ENCODE measurements around the gene RNF207.

The RNF207 gene

DNA sequence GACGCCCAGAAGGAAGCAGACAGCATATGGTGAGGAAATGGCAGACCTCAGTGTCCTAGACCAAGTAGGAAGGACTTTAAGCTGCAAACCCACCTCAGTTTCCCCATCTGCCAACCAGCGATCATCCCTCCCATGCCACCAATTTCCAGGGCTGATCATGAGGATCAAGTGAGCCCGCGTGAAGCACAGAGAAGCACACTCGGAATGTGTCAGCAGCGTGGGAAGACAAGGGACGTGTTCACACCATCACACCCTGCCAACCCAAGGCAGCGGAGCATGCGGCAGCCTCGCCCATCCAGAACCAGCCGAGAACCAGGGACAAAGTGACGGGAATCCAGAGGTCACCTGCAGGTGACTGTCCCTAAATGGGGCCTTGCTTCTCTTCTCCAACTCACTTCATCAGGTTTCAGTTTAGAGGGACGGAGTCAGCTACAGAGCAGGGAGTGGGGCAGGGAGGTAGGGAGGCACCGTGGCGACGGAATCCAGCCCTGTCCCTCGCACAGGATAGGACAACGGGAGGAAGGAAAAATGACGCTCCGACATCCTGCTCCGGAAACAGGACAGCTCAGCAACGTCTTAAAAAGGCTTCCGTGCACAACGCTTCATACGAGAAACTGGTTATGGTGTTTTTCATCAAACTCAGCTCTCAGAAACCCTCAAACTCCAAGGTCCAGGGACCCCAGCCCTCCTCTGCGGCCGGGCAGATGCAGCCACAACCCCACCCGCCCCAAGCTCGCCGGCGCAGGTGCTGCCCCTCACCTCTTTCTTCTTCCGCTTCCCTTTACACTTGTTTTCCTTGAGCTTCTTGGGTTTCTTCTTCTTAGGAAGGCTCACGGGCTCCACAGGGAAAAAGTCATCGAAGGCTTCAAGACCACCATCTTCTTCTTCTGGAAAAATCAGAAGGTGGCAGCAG lies 38.3 kb upstream of the RNF207 start:
- no peak for DNase-seq
- Histone ChIP-seq H3K4me3 (ENCODE audit: control insufficient read depth in 1 of 7, extremely low read depth in 1 of 7, insufficient read depth in 4 of 7, low read depth in 2 of 7, low read length in 6 of 7) (no peak overlapping the region), H3K36me3 (ENCODE audit: control insufficient read depth in 4 of 4, insufficient read depth in 4 of 4, low read length in 3 of 4) (no peaks in the 10 kb centered on the region), H3K9me3 (ENCODE audit: control extremely low read depth in 1 of 5, control insufficient read depth in 4 of 5, insufficient read depth in 2 of 5, low read depth in 1 of 5, low read length in 4 of 5) (no peaks in the 10 kb centered on the region), H3K27me3 (replicated peaks in 2 of 5; ENCODE audit: control insufficient read depth in 4 of 5, insufficient read depth in 5 of 5, low read length in 4 of 5) (peaks cover 0 to 14% (median 0%) of the 10 kb centered on the region in 5 experiments), H3K27ac (ENCODE audit: insufficient read depth in 1 of 2, low read depth in 1 of 2, low read length in 2 of 2, poor library complexity in 1 of 2, severe bottlenecking in 2 of 2) (no peak overlapping the region), H3K4me1 (ENCODE audit: control extremely low read depth in 1 of 4, control insufficient read depth in 4 of 4, insufficient read depth in 4 of 4, low read length in 3 of 4) (peaks cover 0 to 18% (median 10%) of the 10 kb centered on the region in 4 experiments)
- POLR2A ChIA-PET: no interaction called here
- WGBS (ENCODE audit: insufficient coverage): 85% methylated on average over 33 of the region's 34 CpGs
- CTCF ChIA-PET: interaction anchor here (0.8 to 1.1 kb wide), 2 partner anchors 9 to 59 kb away, joined by 3 read pairs; no protein-coding TSS in a partner anchor

DNA sequence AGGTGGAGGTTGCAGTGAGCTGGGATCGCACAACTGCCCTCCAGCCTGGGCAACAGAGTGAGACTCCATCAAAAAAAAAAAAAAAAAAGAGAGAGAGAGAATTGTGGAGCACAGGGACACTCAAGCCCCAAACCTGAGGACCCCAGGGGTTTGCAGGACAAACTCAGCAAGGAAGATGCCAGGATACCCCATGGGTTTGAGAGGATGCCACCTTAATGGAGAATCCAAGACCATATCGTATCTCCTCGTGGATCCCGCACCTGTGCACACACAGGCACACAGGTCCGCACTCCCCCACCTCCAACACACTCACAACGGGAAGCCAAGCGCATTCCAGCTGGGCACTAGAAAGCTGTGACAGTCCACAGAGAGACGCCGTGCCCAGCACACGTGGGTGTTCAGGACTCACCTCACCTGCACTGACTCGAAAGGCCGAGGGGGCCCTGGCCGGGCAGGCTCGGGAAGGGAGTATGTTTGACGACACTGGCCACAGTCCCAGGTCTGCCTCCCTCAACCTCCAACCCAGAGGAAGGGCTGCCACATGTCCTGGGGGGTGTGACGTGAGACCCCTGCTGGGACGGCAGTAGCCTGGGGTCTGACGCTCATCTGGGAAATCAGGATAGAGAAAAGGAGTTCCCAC lies 36.9 kb upstream of the RNF207 start:
- H3K27ac ChIP-seq (ENCODE audit: insufficient read depth in 1 of 2, low read depth in 1 of 2, low read length in 2 of 2, poor library complexity in 1 of 2, severe bottlenecking in 2 of 2): no peak overlapping the region
- CTCF ChIA-PET: interaction anchor here (0.7 to 1.2 kb wide), 3 partner anchors 59 to 295 kb away, joined by 3 read pairs; no protein-coding TSS in a partner anchor
- H3K9me3 ChIP-seq (ENCODE audit: control extremely low read depth in 1 of 5, control insufficient read depth in 4 of 5, insufficient read depth in 2 of 5, low read depth in 1 of 5, low read length in 4 of 5): no peaks in the 10 kb centered on the region
- no peak overlapping the region for H3K4me3 ChIP-seq (ENCODE audit: control insufficient read depth in 1 of 7, extremely low read depth in 1 of 7, insufficient read depth in 4 of 7, low read depth in 2 of 7, low read length in 6 of 7)
- H3K4me1 ChIP-seq (ENCODE audit: control extremely low read depth in 1 of 4, control insufficient read depth in 4 of 4, insufficient read depth in 4 of 4, low read length in 3 of 4): peaks cover 0 to 18% (median 10%) of the 10 kb centered on the region in 4 experiments
- no peaks in the 10 kb centered on the region for H3K36me3 ChIP-seq (ENCODE audit: control insufficient read depth in 4 of 4, insufficient read depth in 4 of 4, low read length in 3 of 4)
- no peak for DNase-seq
- H3K27me3 ChIP-seq (replicated peaks in 2 of 5; ENCODE audit: control insufficient read depth in 4 of 5, insufficient read depth in 5 of 5, low read length in 4 of 5): peaks cover 0 to 16% (median 0%) of the 10 kb centered on the region in 5 experiments
- WGBS (ENCODE audit: insufficient coverage): 76% methylated on average over 8 of the region's 18 CpGs
- POLR2A ChIA-PET: no interaction called here

DNA sequence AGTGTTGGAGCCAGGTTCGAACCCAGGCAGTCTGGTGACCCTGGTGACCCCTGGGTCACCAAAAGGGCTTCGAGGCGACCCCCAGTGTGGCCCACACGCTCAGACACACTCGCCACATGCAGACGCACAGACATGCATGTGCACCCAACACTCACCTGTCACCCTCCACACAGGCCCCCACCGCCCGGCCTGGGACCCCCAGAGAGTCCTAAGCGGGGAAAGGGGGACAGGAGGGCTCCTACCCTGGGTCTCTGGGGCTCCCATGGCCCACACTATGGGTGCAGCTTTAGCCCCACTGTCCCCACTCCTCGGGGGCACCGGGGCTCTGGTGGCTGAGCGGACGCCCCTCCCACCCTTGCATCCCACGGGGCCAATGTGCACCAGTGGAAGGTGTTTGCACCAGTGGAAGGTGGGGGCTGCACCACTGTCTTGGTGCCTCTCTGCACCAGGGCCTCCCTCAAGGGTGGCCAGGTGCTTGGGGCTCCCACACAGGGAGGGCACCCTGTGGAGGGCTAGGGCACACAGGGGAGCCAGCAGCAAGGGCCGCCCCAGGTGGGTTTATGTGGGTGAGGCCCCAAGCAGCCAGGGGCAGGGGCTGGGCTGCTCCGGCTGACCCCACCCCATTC lies 35.7 kb upstream of the RNF207 start:
- Histone ChIP-seq H3K9me3 (ENCODE audit: control extremely low read depth in 1 of 5, control insufficient read depth in 4 of 5, insufficient read depth in 2 of 5, low read depth in 1 of 5, low read length in 4 of 5) (no peaks in the 10 kb centered on the region), H3K4me1 (ENCODE audit: control extremely low read depth in 1 of 4, control insufficient read depth in 4 of 4, insufficient read depth in 4 of 4, low read length in 3 of 4) (peaks cover 0 to 18% (median 10%) of the 10 kb centered on the region in 4 experiments), H3K36me3 (ENCODE audit: control insufficient read depth in 4 of 4, insufficient read depth in 4 of 4, low read length in 3 of 4) (no peaks in the 10 kb centered on the region), H3K27ac (ENCODE audit: insufficient read depth in 1 of 2, low read depth in 1 of 2, low read length in 2 of 2, poor library complexity in 1 of 2, severe bottlenecking in 2 of 2) (no peak overlapping the region), H3K4me3 (ENCODE audit: control insufficient read depth in 1 of 7, extremely low read depth in 1 of 7, insufficient read depth in 4 of 7, low read depth in 2 of 7, low read length in 6 of 7) (no peak overlapping the region), H3K27me3 (replicated peaks in 2 of 5; ENCODE audit: control insufficient read depth in 4 of 5, insufficient read depth in 5 of 5, low read length in 4 of 5) (peaks cover 0 to 17% (median 0%) of the 10 kb centered on the region in 5 experiments)
- no peak for DNase-seq
- CTCF ChIA-PET: interaction anchor here (0.9 to 4.2 kb wide), 9 partner anchors 8 to 173 kb away, joined by 3 to 18 read pairs (median 5); no protein-coding TSS in a partner anchor
- POLR2A ChIA-PET: interaction anchor here (0.7 kb wide), 1 partner anchor 10 kb away, joined by 3 read pairs; no protein-coding TSS in a partner anchor
- 99% methylated on average over 11 of the region's 16 CpGs for WGBS (ENCODE audit: insufficient coverage)

DNA sequence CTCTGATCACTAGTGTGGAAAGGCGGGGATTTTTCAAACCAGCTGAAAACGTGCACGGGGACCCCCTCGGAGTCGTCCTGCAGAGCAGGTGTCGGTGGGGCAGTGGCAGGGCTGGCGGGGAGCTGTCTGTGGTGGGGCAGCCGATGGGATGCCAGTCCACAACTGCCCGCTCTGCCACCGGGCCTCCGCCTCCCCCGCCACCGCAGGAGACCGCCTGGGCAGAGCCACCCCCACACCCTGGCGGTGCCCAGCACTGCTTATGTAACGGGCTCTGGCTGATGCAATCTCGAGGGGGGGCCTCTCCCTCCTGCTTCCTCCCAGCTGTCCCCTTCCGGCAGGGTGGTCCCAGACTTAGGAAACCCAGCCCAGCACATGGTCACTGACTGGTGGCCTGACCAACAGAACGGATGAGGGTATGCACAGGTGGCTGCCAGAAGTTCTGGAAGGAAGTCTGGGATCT lies 35.1 kb upstream of the RNF207 start:
- H3K27ac ChIP-seq (ENCODE audit: insufficient read depth in 1 of 2, low read depth in 1 of 2, low read length in 2 of 2, poor library complexity in 1 of 2, severe bottlenecking in 2 of 2): no peak overlapping the region
- peaks cover 0 to 23% (median 0%) of the 10 kb centered on the region in 5 experiments for H3K27me3 ChIP-seq (replicated peaks in 2 of 5; ENCODE audit: control insufficient read depth in 4 of 5, insufficient read depth in 5 of 5, low read length in 4 of 5)
- H3K4me3 ChIP-seq (ENCODE audit: control insufficient read depth in 1 of 7, extremely low read depth in 1 of 7, insufficient read depth in 4 of 7, low read depth in 2 of 7, low read length in 6 of 7): no peak overlapping the region
- peaks cover 0 to 18% (median 10%) of the 10 kb centered on the region in 4 experiments for H3K4me1 ChIP-seq (ENCODE audit: control extremely low read depth in 1 of 4, control insufficient read depth in 4 of 4, insufficient read depth in 4 of 4, low read length in 3 of 4)
- H3K36me3 ChIP-seq (ENCODE audit: control insufficient read depth in 4 of 4, insufficient read depth in 4 of 4, low read length in 3 of 4): no peaks in the 10 kb centered on the region
- H3K9me3 ChIP-seq (ENCODE audit: control extremely low read depth in 1 of 5, control insufficient read depth in 4 of 5, insufficient read depth in 2 of 5, low read depth in 1 of 5, low read length in 4 of 5): no peaks in the 10 kb centered on the region
- 57% methylated on average over 15 of the region's 19 CpGs for WGBS (ENCODE audit: insufficient coverage)
- CTCF ChIA-PET: interaction anchor here (0.6 to 4.2 kb wide), 11 partner anchors 9 to 173 kb away, joined by 3 to 18 read pairs (median 5); no protein-coding TSS in a partner anchor
- peak in 1 of 3 donors; percentile 37 for DNase-seq
- POLR2A ChIA-PET: interaction anchor here (0.9 kb wide), 1 partner anchor 62 kb away, joined by 4 read pairs; no protein-coding TSS in a partner anchor

DNA sequence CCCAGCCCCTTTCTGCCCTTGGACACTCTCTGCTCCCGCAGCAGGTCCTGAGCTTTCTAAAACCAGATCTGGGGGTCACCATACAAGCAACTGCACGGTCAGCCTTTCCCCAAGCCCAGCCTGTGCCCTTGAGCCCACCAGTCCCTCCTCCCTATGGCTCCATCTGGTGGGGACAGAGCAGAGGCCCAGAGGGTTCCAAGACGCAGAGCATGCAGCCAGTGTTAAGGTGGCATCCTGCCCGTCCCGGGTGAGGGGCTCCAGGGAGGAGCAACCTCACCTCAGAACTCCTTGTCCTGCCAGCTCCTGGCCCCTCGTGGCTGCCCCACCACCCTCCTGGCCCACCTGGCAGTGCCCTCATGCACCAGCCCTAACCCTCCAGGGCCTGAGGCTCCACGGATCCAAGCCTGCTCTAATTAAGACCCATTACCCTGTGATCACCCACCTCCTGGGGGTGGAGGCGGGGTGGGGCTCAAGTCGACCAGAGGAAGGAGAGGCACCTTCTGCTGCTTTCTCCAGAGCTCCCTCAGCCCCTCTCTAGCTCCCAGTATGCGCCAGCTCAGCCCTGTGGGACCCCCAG lies 34.3 kb upstream of the RNF207 start:
- H3K9me3 ChIP-seq (ENCODE audit: control extremely low read depth in 1 of 5, control insufficient read depth in 4 of 5, insufficient read depth in 2 of 5, low read depth in 1 of 5, low read length in 4 of 5): no peaks in the 10 kb centered on the region
- no peak overlapping the region for H3K4me3 ChIP-seq (ENCODE audit: control insufficient read depth in 1 of 7, extremely low read depth in 1 of 7, insufficient read depth in 4 of 7, low read depth in 2 of 7, low read length in 6 of 7)
- no peaks in the 10 kb centered on the region for H3K36me3 ChIP-seq (ENCODE audit: control insufficient read depth in 4 of 4, insufficient read depth in 4 of 4, low read length in 3 of 4)
- DNase-seq: peak; percentile 45 to 66 (median 60)
- CTCF ChIA-PET: interaction anchor here (0.6 to 4.2 kb wide), 12 partner anchors 10 to 172 kb away, joined by 3 to 18 read pairs (median 5); no protein-coding TSS in a partner anchor
- H3K27ac ChIP-seq (ENCODE audit: insufficient read depth in 1 of 2, low read depth in 1 of 2, low read length in 2 of 2, poor library complexity in 1 of 2, severe bottlenecking in 2 of 2): no peak overlapping the region
- WGBS (ENCODE audit: insufficient coverage): 50% methylated on average over 9 of the region's 10 CpGs
- POLR2A ChIA-PET: interaction anchor here (0.6 to 0.9 kb wide), 2 partner anchors 16 to 63 kb away, joined by 4 read pairs; no protein-coding TSS in a partner anchor
- peaks cover 0 to 31% (median 2%) of the 10 kb centered on the region in 5 experiments for H3K27me3 ChIP-seq (replicated peaks in 2 of 5; ENCODE audit: control insufficient read depth in 4 of 5, insufficient read depth in 5 of 5, low read length in 4 of 5)
- H3K4me1 ChIP-seq (ENCODE audit: control extremely low read depth in 1 of 4, control insufficient read depth in 4 of 4, insufficient read depth in 4 of 4, low read length in 3 of 4): peaks cover 0 to 18% (median 10%) of the 10 kb centered on the region in 4 experiments

DNA sequence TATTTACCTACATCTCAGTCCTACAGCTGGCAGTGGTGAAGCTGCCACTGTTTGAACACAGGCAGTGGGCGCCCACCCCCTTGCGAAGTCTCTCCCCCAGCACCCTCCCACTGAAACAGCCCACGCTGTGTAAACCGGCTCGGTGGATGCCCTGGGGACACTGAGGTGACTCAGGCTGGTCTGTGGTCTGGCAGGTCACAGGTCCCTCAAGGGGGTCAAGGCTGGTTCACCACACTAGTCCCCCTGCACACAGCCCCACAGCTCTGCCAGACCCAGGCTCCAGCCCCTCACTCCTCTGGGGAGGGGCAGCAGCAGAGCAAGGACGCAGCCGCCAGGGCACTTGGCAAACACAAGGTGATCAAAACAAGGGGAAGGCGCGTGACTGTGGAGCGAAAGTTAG lies 33.4 kb upstream of the RNF207 start:
- WGBS (ENCODE audit: insufficient coverage): 94% methylated on average over 9 of the region's 10 CpGs
- ChIA-PET CTCF (interaction anchor here (0.8 to 4.2 kb wide), 7 partner anchors 11 to 62 kb away, joined by 3 to 18 read pairs (median 8); no protein-coding TSS in a partner anchor), POLR2A (interaction anchor here (0.6 kb wide), 1 partner anchor 17 kb away, joined by 4 read pairs; no protein-coding TSS in a partner anchor)
- Histone ChIP-seq H3K27me3 (replicated peaks in 2 of 5; ENCODE audit: control insufficient read depth in 4 of 5, insufficient read depth in 5 of 5, low read length in 4 of 5) (peaks cover 0 to 37% (median 8%) of the 10 kb centered on the region in 5 experiments), H3K4me1 (ENCODE audit: control extremely low read depth in 1 of 4, control insufficient read depth in 4 of 4, insufficient read depth in 4 of 4, low read length in 3 of 4) (peaks cover 0 to 18% (median 10%) of the 10 kb centered on the region in 4 experiments), H3K36me3 (ENCODE audit: control insufficient read depth in 4 of 4, insufficient read depth in 4 of 4, low read length in 3 of 4) (no peaks in the 10 kb centered on the region), H3K9me3 (ENCODE audit: control extremely low read depth in 1 of 5, control insufficient read depth in 4 of 5, insufficient read depth in 2 of 5, low read depth in 1 of 5, low read length in 4 of 5) (no peaks in the 10 kb centered on the region), H3K4me3 (ENCODE audit: control insufficient read depth in 1 of 7, extremely low read depth in 1 of 7, insufficient read depth in 4 of 7, low read depth in 2 of 7, low read length in 6 of 7) (no peak overlapping the region), H3K27ac (ENCODE audit: insufficient read depth in 1 of 2, low read depth in 1 of 2, low read length in 2 of 2, poor library complexity in 1 of 2, severe bottlenecking in 2 of 2) (no peak overlapping the region)
- DNase-seq: no peak

Data from common myeloid progenitor, CD34-positive (primary cell).